Body of pancreas (tissue), 4 donors: ENCODE measurements around the gene CEP95. TPM values are rescaled to one million over a fixed set of nuclear protein-coding genes. Genes with fewer than 3 reads are reported as not detected.
"Not testable (repeated sequence)": the region's sequence is repeated elsewhere in the genome, so short reads cannot be mapped to it uniquely, and the experiment has no call there.

Experiments used
- ATAC-seq: fragments of 150-250 bp; one replicate; pipeline ENCODE4 v1.9.1; 2016
- DNase-seq, 4 donors: peaks; one replicate each; pipeline ENCODE4 v3.0.0-alpha.2; 2019
- H3K27ac ChIP-seq, 4 donors: fragments of 200-600 bp; sonication (generic); 1 replicate in 3 of 4; 2 replicates in 1 of 4; pipeline versions ENCODE4 v1.5.1 to v1.6.1; 2016 to 2019; ENCODE audit warnings: mild to moderate bottlenecking in 1 of 4, mixed read lengths in 1 of 4, moderate library complexity in 1 of 4
- H3K27me3 ChIP-seq, 2 donors: fragments of 200-600 bp; sonication (generic); one replicate each; pipeline ENCODE4 v1.6.0; 2016; ENCODE audit warnings: mild to moderate bottlenecking in 1 of 2
- H3K36me3 ChIP-seq, 2 donors: fragments of 200-600 bp; sonication (generic); replicated peaks in 1 of 2; 2 replicates each; pipeline ENCODE4 v1.5.1; 2016; ENCODE audit warnings: low read depth in 2 of 2; ENCODE audit not compliant: insufficient read depth in 1 of 2
- H3K4me1 ChIP-seq: fragments of 200-600 bp; sonication (generic); one replicate; pipeline ENCODE4 v1.6.0; 2016
- H3K4me3 ChIP-seq, 2 donors: fragments of 200-600 bp; sonication (generic); 1 replicate in 1 of 2; 2 replicates in 1 of 2; pipeline ENCODE4 v1.5.1; 2016 to 2019
- H3K9me3 ChIP-seq, 3 donors: fragments of 200-600 bp; sonication (generic); 1 replicate in 2 of 3; 2 replicates in 1 of 3; pipeline ENCODE4 v1.5.1; 2016
- POLR2A ChIP-seq, 3 donors: fragments of 450-650 bp; IDR thresholded peaks; one replicate each; pipeline ENCODE4 v1.6.1; 2016; ENCODE audit warnings: antibody characterized with exemption in 3 of 3, mild to moderate bottlenecking in 2 of 3
- WGBS, 2 donors: methylation state at CpG; one replicate each; pipeline ENCODE4 v1.1.5; 2017; 5-methylcytosine and 5-hydroxymethylcytosine counted together
- intact Hi-C: fragments of 100-400 bp; cut with DNase I; formaldehyde crosslinking; loops from one replicate; pipeline ENCODE4 v1.15.1; 2023
- total RNA-seq, 2 donors: library from RNA; depleted of rRNA; stranded (reverse); fragments of >200 nt; gene quantifications; one replicate each; pipeline ENCODE4 v1.1.0, GENCODE V29; 2016
- TF ChIP-seq, protein P1 (sequence below), 7 experiments: fragments of 450-650 bp in 4 of 7; fragments of 200-600 bp in 3 of 7; sonication (generic) in 3 of 7; IDR thresholded peaks; one replicate each; pipeline ENCODE4 v1.5.1; 2016 to 2019; ENCODE audit warnings: antibody characterized with exemption in 7 of 7

Gene CEP95
- total RNA-seq, 2 donors from 2014 or later = 18.5 to 39.7 TPM

DNA sequence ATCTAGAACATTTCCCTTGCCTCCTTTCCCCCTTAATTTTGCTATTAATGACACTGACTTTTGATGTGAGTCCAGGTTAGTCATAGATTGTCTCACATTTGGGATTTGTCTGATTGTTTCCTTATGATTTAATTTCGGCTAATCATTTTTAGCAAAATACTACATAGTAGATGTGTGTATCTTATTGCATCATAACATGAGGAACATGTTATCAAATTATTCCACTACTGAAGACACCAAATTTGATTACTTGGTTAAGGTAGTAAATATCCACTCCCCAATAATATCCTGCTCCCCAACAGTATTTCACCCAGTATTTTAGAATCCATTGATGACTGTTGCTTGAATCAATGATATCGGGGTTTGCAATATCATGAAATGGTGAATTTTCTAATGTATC is 12.7 kb upstream of the CEP95 start:
- no peak for TF ChIP-seq POLR2A (IDR thresholded peaks at IDR 0.05)
- TF ChIP-seq, protein P1, sequence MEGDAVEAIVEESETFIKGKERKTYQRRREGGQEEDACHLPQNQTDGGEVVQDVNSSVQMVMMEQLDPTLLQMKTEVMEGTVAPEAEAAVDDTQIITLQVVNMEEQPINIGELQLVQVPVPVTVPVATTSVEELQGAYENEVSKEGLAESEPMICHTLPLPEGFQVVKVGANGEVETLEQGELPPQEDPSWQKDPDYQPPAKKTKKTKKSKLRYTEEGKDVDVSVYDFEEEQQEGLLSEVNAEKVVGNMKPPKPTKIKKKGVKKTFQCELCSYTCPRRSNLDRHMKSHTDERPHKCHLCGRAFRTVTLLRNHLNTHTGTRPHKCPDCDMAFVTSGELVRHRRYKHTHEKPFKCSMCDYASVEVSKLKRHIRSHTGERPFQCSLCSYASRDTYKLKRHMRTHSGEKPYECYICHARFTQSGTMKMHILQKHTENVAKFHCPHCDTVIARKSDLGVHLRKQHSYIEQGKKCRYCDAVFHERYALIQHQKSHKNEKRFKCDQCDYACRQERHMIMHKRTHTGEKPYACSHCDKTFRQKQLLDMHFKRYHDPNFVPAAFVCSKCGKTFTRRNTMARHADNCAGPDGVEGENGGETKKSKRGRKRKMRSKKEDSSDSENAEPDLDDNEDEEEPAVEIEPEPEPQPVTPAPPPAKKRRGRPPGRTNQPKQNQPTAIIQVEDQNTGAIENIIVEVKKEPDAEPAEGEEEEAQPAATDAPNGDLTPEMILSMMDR (IDR thresholded peaks at IDR 0.05) = no peak
- ATAC-seq = no peak
- intact Hi-C loops = no loop called here
- Histone ChIP-seq H3K36me3 (peaks cover 0 to 7% of the 10 kb centered on the region in 2 donors), H3K4me3 (no peak overlapping the region), H3K9me3 (no peaks in the 10 kb centered on the region), H3K27ac (no peak overlapping the region), H3K27me3 (no peaks in the 10 kb centered on the region), H3K4me1 (peaks cover 44% of the 10 kb centered on the region)
- WGBS, 2 donors = 89 to 93% methylated on average over 2 of the region's 2 CpGs
- DNase-seq = no peak

DNA sequence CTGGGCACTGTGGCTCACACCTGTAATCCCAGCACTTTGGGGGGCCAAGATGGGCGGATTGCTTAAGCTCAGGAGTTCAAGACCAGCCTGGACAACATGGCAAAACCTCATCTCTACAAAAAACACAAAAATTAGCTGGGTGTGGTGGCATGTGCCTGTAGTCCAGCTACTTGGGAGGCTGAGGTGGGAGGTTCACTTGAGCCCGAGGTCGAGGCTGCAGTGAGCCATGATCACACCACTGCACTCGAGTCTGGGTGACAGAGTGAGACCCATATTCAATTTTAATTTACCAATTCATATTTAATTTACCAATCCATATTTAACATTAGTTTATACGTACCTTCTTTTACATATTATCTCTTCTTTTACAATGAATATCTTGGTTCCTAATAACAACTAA is 11.5 kb upstream of the CEP95 start:
- whole genome bisulfite sequencing, 2 donors = 91 to 92% methylated on average over 5 of the region's 5 CpGs
- H3K27me3 ChIP-seq, ATAC-seq, H3K4me3 ChIP-seq, H3K9me3 ChIP-seq, H3K27ac ChIP-seq, H3K36me3 ChIP-seq, DNase-seq, intact Hi-C loops: not testable (repeated sequence)
- H3K4me1 ChIP-seq = peaks cover 51% of the 10 kb centered on the region

DNA sequence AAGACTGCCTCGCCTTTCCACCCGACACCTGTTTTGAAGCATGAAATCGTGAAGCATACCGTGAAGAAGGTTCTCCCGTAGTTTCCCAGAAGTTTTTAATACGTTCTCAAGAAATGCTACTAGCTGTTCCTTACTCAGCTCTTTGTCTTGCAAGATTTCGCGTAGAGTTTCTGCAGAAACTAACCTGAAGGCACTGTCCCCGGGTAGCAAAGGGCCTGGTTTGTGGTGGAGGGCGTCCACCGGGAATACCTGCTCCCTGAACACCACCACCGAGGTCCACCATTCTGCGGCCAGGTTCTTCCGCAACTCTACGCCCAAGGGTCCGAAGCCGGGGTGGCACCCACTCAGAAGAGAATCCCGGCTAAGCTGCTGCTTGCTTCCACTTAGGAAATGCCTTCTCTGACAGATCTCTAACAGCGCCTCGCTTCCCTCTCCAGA is 10.4 kb upstream of the CEP95 start:
- ATAC-seq (peak; percentile 15), DNase-seq (no peak)
- Histone ChIP-seq H3K4me3 (peak overlapping the region; percentile 57 to 72), H3K36me3 (peaks cover 15 to 17% of the 10 kb centered on the region in 2 donors), H3K4me1 (peaks cover 54% of the 10 kb centered on the region), H3K27ac (peak overlapping the region; percentile 55 to 88 (median 66)), H3K9me3 (no peaks in the 10 kb centered on the region), H3K27me3 (no peaks in the 10 kb centered on the region)
- TF ChIP-seq, protein P1 (IDR thresholded peaks at IDR 0.05) = no peak
- no peak for TF ChIP-seq POLR2A (IDR thresholded peaks at IDR 0.05)
- 0 to 2% methylated on average over 9 to 20 of the region's 20 CpGs for WGBS, 2 donors
- intact Hi-C loops = no loop called here

DNA sequence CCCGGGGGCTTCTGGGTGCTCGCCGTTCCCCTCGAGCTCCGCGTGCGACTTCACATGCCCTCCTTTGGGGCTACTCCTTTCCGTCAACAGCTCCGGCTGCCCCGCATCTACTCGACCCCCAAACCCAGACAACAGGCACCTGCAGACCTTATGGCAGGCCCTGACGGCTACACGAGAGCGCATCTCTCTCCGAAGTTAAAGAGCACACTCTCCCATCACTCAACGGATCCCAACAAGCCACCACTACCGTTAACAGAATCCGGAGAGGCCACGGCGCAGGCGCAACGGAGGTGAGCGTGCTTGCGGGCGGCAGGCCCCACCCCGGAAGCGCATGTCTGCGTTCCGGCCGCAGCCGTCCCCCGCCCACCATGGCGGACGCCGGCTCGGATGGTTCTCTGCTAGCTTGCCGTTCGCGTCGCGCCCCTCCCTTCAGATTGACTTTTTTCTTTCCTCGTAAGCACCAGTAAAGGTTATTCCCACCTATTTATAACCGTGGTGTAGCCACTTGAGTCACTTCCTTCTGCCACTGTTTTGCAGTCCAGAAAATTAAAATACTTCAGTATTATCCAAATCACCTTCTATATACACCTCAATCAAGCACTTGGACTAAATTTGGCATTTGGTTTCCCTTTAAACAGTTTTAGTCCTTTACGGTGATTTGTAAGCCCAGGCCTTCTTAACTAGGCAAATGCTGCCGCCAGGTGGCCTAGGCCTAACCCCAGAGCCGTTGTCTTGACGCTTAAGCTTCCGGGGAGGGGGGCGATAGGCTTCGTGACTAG is 9.8 kb upstream of the CEP95 start, which contains the start of gene POLG2:
TSS of gene POLG2 (minus strand) at position 269 of the 779 bp plus-strand sequence. CDS start at position 183, 86 bp downstream.
- TF ChIP-seq, protein P1 (IDR thresholded peaks at IDR 0.05) = peak in 5 of 7 experiments; percentile 18 to 59 (median 45)
- peak; percentile 42 to 61 (median 54) for TF ChIP-seq POLR2A (IDR thresholded peaks at IDR 0.05)
- peaks cover 60% of the 10 kb centered on the region for H3K4me1 ChIP-seq
- H3K27me3 ChIP-seq = no peaks in the 10 kb centered on the region
- intact Hi-C loops = no loop called here
- 0 to 1% methylated on average over 40 to 50 of the region's 50 CpGs for WGBS, 2 donors
- ATAC-seq (peak; percentile 93), DNase-seq (peak; percentile 92 to 96 (median 95))
- peak within 1 kb of the TSS; percentile 57 to 72 for H3K4me3 ChIP-seq
- H3K9me3 ChIP-seq = no peaks in the 10 kb centered on the region
- H3K27ac ChIP-seq = peak within 1 kb of the TSS; percentile 55 to 88 (median 66)
- H3K36me3 ChIP-seq = peaks cover 18 to 22% of the 10 kb centered on the region in 2 donors

DNA sequence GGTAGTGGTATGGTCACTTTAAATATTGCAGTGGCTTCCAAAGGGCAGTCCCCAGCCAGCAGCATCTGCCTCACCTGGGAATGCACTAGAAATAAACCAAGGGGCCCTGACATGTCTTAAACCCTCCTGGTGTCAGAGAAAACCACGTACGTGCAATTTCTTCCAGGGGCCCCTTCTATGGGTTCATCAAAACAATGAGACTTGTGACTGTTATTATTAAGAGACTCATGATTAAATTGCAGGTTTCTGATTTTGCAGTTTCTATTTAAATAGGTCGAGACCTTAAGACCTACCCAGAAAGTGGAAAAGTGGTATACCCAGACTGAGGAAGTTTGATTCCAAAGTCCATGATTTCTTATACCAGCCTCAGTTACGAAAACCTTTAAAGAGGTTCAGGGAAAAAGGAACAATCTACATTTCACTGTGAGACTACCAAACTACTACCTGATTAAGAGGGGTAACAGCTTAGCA is 9.2 kb upstream of the CEP95 start:
- Histone ChIP-seq H3K4me3 (peak overlapping the region in 1 of 2 donors; percentile 72), H3K27me3 (no peaks in the 10 kb centered on the region), H3K36me3 (peaks cover 18 to 28% of the 10 kb centered on the region in 2 donors), H3K27ac (peak overlapping the region; percentile 55 to 88 (median 66)), H3K9me3 (no peaks in the 10 kb centered on the region), H3K4me1 (peaks cover 66% of the 10 kb centered on the region)
- no peak for ATAC-seq
- TF ChIP-seq POLR2A (IDR thresholded peaks at IDR 0.05) = no peak
- TF ChIP-seq, protein P1 (IDR thresholded peaks at IDR 0.05) = no peak
- 42 to 45% methylated on average over 4 of the region's 4 CpGs for WGBS, 2 donors
- no peak for DNase-seq
- intact Hi-C loops = no loop called here
